Body of pancreas (tissue), 4 donors: Measurements from ENCODE around the gene NOTCH2.
"Not testable (repeated sequence)": the region's sequence is repeated elsewhere in the genome, so short reads cannot be mapped to it uniquely, and the experiment has no call there.

ENCODE experiments used
- POLR2A ChIP-seq, 3 donors: fragments of 450-650 bp; IDR thresholded peaks; one replicate each; pipeline ENCODE4 v1.6.1; 2016; ENCODE audit warnings: antibody characterized with exemption in 3 of 3, mild to moderate bottlenecking in 2 of 3
- TF ChIP-seq, protein P1 (sequence below), 7 experiments: fragments of 450-650 bp in 4 of 7; fragments of 200-600 bp in 3 of 7; sonication (generic) in 3 of 7; IDR thresholded peaks; one replicate each; pipeline ENCODE4 v1.5.1; 2016 to 2019; ENCODE audit warnings: antibody characterized with exemption in 7 of 7

DNA sequence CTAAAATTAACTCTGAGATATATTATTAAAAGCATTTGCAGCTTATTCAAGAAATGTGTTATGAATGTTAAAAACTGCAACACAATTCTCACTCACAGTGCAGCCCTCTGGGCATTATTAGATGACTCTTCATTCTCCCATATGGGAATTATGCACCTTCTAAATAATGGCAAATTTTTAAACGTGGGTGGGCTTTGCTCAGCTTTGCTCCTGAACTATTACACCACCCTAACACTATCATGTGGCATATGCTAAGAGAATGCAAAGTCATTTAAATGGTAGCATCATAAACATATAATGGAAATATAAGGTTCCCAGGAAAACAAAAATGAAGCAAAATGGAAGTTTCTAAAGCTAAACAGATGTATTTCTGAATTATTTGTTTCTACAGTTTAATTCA is 61.6 kb downstream of the NOTCH2 start:
- TF ChIP-seq, protein P1, sequence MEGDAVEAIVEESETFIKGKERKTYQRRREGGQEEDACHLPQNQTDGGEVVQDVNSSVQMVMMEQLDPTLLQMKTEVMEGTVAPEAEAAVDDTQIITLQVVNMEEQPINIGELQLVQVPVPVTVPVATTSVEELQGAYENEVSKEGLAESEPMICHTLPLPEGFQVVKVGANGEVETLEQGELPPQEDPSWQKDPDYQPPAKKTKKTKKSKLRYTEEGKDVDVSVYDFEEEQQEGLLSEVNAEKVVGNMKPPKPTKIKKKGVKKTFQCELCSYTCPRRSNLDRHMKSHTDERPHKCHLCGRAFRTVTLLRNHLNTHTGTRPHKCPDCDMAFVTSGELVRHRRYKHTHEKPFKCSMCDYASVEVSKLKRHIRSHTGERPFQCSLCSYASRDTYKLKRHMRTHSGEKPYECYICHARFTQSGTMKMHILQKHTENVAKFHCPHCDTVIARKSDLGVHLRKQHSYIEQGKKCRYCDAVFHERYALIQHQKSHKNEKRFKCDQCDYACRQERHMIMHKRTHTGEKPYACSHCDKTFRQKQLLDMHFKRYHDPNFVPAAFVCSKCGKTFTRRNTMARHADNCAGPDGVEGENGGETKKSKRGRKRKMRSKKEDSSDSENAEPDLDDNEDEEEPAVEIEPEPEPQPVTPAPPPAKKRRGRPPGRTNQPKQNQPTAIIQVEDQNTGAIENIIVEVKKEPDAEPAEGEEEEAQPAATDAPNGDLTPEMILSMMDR (IDR thresholded peaks at IDR 0.05): not testable (repeated sequence)
- TF ChIP-seq POLR2A (IDR thresholded peaks at IDR 0.05): not testable (repeated sequence)
